Non-pigmented ciliary epithelial cell (primary cell): Measurements from ENCODE around the gene AUTS2.
A peak's percentile ranks its signal among the peaks of the same experiment; 100 is the strongest.
"Not testable (repeated sequence)": the region's sequence is repeated elsewhere in the genome, so short reads cannot be mapped to it uniquely, and the experiment has no call there.

Experiments
- DNase-seq: peaks from one replicate; pipeline ENCODE4 v3.0.0-alpha.2; 2010; ENCODE audit warnings: low read depth

The AUTS2 gene

DNA sequence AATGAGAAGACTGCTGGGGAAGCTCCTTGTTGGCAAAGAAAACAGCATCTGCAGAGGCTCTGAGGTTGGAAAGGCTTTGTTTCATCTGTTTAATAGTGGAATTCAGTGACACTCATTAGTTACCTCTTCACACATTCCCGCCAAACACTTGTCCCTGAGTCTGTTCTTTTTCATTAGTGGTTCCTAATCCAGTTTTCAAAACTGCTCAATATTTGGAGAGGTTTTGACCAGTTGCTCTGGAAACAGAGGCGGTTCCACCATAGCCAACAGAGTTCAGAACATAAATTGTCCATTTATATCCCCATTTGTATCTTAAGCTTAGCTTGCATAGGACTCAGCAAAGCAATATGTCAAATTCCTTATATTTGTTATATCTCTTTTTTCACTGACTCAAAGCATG, 754.6 kb downstream of the AUTS2 start:
- no peak for DNase-seq

DNA sequence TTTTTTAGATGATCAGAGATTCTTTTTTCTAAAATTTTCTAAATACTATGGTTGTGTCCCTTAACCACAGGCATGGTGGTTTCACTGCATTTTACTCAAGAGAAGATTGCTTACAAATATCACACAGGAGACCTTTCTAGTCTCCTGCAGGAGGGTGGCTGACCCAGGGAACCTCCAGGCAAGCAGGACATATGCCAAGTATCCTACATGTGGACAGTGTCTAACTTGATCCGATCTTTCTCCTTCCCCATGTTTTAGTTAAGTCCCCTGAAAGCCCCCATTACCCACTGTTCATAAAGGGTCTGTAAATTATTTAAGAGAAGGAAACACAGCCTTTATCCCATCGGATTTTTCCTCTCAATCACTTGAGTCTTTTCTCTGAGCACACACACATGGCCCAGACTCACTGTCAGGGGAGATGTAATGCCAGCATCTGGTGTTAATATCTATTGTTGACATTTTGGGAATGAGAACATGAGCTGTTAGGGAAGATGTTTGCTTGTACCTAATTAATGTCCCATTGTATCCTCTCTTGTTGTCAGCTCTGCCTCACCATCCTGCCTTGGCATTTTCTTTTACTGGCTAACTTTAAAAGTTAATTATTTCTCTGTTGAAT, 755.2 kb downstream of the AUTS2 start:
- no peak for DNase-seq

DNA sequence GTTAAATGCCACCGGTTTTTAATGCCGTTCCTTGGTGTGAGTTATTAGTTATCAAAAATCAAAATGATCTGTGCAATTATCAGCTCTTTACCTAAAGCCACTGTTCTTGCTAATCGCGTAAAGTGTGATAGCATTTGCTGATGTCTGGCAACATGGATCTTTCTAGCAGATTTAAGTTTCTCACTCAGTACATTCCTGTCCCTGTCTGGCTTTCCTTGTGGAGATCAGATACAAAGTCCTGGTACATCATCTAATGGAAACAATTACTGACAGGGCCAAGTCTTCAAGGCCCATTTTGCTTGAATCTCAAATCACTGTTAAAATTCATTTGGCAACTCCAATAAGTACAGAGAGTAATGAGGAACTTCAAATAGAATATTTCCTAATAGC, 755.7 kb downstream of the AUTS2 start:
- no peak for DNase-seq

DNA sequence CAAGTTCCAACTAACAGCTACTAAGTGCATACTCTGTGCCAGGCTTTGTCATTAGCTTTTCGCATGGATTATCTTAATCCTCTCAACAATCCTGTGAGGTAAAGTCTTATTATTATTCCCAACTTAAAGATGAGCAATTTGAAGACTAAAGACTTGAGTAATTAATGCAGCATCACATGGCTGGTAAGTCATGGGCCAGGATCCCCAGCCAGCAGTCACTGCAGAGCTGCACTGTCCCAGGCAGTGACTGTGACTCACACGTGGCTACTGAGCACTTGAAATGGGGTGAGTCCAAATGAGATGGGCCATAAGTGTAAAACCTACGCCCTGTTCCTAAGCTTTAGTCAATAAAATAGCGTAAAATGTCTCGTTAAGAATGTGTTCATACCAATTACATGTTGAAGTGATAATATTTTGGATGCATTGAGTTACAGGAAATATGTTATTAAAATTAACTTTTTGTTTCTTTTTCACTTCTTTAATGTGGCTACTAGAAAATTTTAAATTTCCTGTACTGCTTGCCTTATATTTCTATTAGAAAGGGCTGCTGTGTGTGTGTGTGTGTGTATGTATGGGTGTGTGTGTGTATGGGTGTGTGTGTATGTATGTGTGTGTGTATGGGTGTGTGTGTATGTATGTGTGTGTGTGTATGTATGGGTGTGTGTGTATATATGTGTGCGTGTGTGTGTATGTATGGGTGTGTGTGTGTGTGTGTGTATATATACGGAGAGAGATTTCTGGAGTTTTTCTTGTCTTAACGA, 756.3 kb downstream of the AUTS2 start:
- DNase-seq, result no peak

DNA sequence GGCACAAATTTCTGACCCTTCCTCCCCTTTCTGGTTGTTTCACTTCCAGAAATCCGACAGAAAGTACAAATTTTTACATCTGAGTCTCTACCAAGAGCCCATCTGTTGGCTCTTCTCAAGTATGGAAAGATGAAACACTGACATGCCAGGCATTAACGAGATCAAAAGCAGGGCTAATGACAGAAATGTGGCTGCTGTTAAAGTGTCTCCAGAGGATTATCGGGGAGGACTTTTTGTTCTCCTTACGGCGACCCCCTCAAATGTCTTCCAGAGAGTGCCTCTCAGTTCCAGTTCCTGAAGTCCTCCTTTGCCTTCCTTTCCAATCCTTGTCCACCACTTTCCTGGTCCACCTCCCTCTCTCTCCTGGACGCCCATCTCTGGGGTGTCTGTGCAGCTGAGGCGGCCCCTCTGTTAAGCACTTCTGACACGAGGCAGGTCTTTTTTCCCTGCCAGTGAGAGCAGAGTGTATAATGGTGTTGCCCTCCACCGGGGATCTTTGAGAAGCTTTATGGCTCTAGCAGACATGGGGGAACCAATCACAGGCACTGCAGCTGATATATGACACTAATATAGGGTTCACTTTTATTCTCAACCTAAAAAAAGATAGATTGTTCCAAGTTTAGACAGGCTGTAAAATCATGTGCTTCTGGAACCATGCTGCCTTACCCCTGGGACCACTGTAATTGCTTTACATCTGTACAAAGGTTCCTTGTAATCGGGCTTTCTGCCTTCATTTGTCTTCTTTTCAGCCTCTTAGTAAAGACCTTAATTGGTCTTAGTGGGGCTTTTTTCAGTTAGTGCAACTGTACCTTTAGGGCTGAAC, 757.1 kb downstream of the AUTS2 start:
- no peak for DNase-seq

DNA sequence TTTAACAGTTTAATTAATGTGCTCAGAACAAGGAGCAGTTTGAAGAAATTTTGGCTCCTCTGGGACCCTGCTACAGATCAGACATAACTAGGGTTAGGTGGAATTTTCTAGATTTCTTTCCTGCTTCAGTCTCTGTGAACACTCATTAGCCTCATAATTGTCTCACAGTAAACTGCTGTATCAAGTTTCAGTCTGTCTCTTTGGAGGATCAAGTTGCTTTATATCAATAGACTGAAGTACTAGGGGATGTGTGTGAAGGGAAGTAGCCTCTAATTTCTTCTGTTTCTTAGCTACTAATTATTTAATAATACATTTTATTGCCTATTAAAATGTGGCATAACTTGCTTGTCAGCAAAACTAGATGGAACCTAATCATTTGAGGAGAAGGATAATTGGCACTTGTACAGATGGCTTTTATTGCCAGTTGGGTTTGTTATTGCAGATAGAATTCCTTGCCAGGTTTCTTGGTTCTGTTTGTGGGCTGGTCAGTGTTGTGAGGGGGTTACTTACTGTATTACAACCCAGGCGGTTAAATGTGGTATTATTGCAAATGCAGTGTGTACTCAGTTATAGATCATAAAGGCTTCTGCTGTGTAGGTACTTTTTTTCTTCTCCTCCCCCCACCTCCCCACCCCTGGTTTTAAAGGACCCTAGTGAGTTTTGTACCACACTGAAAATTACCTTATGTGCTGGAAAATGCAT, 758.0 kb downstream of the AUTS2 start:
- DNase-seq, result no peak

DNA sequence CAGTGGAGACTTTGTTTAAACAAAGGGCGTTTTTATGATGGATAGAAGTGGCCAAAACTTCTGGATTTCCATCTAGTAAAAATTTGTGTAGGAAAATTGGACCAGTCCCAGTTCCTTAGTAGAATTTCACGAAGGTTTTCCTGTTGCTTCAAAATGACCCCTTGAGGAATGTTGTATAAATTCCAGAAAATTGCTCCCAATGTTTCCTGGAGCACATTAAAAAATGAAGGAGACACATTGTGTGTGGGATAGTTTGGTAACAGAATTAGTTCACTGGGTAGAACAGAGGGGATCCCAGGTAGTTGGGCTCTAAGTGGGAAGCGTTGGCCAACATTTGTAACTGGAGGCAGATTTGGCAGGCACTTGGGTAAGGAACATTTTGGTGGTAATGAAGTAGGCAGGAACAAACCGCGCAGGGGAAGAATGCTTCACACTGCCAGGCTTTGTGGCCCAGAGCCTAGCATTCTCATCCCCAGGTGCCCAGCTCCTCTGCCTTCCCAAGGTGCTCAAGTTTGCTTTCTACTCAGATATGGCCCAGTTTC, 758.6 kb downstream of the AUTS2 start:
- DNase-seq, result no peak

DNA sequence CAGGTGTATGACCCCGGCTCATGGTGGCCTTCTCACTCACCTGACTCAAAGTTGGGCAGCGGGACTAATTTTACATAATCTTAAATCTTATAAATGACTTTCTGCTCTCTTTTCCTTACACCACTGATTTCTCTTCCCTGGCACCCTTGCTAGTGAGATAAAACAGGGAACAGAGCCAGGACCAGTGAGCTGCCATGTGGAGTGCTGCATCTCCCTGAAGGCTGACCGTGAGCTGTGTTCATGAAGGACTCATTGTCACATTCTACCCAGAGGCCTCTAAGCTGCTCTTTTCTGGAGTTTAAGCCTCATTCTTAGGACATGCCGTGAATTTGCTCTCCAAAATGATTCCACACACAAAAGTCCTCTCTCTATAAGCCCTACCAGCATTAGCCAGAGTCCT, 762.3 kb downstream of the AUTS2 start:
- no peak for DNase-seq

DNA sequence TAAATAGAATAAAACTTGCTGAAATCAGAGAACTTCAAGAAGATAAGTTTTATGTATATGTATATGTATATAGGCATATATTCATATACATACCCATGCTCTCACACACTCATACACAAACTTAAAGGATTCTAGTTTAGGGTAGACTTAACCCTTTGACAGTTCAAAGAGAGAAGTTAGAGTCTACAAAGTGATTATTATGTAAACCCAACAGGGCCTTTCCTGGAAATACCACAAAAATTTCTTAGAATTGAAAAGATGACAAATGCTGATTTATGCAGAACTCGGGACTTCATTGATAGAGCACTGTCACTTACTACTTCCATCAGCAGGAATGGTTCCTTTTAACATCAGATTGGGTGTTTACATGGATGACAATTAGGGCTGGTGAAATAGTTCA, 763.5 kb downstream of the AUTS2 start:
- no peak for DNase-seq

DNA sequence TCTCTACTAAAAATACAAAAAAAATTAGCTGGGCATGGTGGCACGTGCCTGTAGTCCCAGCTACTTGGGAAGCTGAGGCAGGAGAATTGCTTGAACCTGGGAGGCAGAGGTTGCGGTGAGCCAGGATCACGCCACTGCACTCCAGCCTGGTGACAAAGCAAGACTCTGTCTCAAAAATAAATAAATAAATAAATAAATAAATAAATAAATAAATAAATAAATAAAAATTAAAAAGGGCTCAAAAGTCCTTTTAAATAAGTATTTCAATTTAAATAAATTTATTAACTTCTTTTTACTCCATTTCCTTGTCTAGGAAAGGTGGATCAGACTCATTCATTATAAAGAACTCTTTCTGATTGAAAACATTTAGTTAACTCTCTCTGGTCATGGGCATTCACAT, 766.1 kb downstream of the AUTS2 start:
- DNase-seq, result not testable (repeated sequence)

DNA sequence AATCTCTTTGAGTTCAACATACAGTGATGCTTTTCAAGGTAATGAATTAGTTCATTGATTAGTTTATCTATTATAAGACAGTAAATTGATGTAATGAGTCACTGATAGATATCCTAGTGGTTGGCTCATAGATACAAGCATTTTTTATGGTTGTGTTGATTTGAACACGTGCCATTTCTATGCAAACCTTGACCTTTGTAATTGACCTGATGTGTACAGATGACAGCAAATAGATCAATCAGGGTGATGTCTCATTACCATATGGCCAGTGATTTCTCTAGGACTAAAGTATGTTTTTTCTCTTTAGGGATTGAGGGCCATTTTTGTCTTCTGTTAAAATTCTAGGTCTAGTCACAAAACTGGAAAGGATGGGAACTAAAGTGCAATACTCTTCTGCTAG, 773.4 kb downstream of the AUTS2 start:
- no peak for DNase-seq

DNA sequence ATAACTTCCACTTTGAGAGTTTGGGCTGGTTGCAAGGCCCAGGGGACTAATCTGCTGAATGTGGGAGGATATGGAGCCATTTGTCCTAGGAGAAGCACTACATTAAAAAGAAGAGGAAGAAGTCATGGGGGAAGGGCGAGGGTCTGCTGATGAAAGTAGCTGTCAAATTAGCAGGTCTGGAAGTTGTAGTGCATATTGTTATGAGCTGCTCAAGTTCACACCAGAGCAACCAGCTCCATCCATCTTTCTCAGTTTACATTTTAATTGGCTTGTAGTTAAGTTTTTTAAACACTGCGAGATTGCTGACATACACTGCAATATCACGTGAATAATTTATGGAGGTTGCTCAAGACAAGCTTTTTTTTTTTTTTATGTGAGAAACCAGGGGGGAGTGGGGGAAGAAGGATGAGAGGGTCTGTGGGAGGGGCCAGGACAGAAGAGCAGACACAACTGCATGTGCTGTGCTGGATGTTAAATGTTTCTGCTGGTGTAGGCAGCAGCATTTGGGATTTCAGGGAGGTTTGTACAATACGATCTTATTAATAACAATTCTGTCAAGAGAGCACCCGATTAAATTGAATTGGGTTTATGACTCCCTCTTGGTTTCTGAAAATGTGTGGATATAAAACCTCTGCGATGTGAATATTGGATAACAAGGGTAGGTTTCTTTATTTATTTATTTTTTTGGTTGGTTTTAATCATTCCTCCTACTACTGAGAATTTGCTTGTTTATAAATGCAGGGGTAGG, 774.7 kb downstream of the AUTS2 start:
- no peak for DNase-seq

DNA sequence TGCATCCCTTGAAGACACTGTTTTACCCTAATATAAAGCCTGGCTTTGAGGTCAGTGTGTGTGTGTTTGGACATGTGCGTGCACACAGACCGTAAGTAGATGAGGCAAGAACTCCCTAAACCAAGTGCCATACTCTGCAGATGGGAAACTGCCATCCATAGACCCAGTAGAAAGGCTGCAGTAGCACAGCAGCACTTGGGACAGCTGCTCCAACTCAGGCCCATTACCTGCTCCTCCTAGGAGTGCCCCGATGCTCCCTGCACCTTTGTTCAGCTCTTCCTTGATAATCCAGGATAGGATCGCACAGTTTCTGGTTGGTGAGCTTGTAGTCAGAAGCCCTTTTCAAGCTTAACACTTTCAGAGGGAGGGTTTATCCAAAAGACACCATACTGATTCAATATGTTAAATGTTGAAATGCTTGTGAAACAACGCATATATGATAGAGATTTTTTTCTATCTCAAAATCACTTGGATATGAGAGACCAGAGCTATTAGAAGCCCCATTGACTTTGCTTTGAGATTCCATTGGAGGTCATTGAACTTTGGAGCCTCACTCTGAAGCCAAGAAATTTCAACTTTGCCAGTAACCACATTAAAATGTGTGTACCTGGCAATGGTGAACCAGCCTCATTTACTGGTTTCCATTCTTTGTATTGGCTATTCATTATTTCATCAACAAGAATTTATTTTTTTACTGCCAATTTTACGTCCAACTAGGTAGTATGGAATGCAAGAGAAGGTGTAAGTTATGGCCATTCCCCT, 776.7 kb downstream of the AUTS2 start:
- DNase-seq, result no peak

DNA sequence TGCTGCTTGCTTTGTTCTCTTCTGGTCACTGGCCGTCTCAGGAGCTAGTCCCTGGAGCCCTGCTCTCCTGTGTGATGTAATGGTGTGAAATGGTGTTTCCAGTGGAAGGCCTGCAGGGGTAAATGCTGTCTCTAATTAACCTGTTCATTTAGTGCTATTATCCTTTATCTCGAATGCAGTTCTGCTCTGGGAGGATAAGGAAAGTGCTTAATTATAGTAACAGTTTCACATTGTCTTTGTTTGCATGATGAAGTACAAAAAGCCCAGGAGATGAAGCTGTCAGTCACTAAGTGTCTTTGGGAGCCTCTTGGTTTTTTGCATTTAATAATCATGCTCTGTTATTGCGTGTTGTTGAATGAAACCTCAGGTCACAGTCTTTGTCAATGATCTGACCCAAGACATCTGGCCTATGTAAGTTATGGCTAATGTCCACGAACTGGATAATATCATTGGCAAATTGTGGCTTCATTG, 778.3 kb downstream of the AUTS2 start:
- DNase-seq, result no peak

DNA sequence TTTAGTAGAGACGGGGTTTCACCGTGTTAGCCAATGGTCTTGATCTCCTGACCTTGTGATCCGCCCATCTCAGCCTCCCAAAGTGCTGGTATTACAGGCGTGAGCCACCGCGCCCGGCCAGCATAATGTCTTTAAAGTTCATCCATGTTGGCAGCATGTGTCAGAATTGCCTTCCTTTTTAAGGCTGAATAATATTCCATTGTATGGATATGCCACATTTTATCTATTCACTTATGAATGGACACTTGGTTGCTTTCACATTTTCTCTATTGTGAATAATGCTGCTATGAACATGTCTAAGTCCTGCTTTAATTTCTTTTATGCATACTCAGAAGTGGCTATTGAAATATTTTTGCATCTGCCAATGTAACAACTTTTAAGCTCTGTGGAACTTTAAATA, 779.7 kb downstream of the AUTS2 start:
- DNase-seq, result no peak

DNA sequence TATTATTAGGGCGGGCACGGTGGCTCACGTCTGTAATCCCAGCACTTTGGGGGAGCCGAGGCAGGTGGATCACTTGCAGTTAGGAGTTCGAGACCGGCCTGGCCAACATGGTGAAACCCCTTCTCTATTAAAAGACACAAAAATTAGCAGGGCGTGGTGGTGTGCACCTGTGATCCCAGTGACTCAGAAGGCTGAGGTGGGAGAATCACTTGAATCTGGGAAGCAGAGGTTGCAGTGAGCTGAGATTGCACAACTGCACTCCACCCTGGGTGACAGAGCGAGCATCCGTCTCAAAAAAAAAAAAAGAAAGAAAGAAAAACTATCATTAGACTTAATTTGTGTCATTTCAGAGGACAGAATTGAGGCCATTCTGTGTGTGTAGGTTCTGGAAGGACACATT, 780.9 kb downstream of the AUTS2 start:
- DNase-seq, result no peak

DNA sequence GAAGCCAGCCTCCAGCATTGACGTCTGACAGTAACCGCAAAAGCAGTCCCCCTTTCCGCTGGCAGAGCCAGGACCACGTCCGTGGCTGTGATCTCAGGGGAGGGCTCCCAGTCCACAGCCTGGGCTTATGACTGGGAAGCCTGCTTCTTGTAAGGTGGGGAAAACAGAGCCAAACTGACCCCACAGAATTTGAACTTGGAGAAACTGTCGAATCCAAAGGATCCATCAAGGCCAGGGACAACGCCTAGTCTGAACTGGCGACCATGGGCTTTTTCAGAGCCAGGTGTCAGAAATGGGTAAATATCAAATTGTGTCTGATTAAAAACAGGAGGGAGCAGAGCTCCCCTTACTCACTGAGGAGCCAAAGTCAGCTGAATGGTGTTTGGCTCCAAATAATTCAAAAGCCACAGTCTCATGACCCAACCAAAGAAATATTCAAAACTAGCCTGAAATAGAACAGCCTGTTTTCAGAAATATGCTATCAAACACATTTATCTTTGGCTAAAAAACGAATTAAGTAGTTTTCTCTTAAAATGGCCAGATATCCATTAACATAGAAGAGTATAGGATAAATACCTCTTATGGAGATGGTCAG, 782.2 kb downstream of the AUTS2 start:
- no peak for DNase-seq

DNA sequence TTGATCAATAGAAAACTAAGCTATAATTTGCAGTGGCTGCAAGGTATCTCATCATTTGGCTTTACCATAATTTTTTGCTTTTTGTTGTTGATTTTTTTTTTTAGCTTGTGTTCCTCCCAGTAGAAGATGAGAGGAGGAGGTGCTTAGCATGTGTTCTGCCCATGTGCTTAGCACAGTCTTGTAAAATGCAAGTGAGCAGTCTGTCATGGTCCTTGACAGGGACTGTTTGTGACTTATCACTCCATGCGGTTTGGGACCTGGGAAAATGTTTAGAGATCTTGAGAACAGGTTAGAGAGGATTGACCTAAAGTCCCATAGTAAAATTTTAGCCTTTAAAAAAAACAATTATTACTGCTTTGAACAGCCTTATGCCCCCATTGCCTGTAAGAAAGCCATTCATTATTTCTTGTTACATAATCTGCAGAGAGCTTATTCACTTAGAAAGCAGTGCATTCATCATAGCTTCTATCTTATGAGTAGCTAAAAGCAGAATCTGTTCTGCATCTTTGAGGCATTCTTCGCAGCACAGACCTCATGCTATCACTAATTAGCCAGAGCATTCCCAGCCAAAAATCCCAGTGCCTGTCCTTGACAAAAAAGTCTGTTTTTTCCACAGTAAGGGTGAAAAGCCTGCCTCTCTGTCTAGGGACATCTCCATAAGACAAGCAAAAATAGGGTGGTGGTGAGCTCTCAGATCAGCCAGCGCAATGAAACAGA, 784.9 kb downstream of the AUTS2 start:
- no peak for DNase-seq

DNA sequence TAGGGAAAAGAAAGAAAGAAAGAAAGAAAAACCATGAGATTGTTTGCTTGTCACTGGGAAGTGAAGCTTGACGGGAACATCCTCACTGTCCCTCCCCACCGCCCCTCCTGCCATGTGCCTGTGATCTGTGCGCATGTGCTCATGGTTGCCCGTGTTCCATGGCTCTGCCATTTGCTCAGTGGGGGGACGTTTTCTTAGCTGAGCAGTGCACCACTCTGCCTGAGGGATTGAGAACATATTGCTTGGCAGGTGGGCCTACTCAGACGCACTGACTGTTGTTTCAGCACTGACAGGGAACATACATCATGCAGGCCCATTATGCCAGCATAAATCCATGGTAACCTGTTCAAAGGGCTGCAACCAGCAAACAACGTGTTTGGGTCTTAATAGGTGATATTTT, 785.7 kb downstream of the AUTS2 start:
- no peak for DNase-seq

DNA sequence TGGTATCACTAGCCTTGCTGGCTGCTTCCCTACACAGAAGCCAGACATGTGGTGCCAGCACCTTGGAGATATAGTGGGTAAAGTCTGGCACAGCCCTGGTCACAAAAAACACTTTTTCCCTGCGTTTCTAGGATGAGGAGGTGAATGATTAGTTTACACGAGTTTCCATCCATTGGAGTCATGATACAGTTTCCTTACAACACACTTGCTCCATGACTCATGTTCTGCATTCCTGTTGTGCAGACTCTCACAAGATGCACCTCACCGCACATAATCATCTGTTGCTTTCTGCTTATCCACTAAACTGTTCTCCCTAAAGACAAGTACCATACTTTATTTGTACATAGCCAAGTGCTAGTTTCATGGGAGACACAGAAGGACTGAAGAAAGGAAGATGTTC, 786.6 kb downstream of the AUTS2 start:
- peak; percentile 66 for DNase-seq
